K562 (cell line): Measurements from ENCODE around the gene PTAR1. TPM values are rescaled to one million over a fixed set of nuclear protein-coding genes. Genes with fewer than 3 reads are reported as not detected.

ENCODE experiments used
- ATAC-seq: fragments of 200-7000 bp; cut with Tn5 transposase; 3 replicates; pipeline ENCODE4 v1.9.1; 2020; ENCODE audit warnings: moderate library complexity
- BruUV-seq: library from RNA; stranded (reverse); fragments of 400-500 nt; replicated peaks from 2 replicates; lab custom pipeline; 2021; lab: Mats Ljungman, UMichigan
- CTCF ChIA-PET: fragments of 300-600 bp; formaldehyde crosslinking; extraction: SDS; loops from one replicate; lab custom pipeline; 2021; ENCODE audit warnings: low intra/inter-chr PET ratio; lab: Yijun Ruan, JAX
- POLR2A ChIA-PET: fragments of 300-600, 350-650 bp; sonication (Branson Sonifier 250); formaldehyde crosslinking; extraction: SDS; loops from one replicate; lab custom pipeline; 2021; ENCODE audit warnings: antibody characterized with exemption, inconsistent platforms; lab: Yijun Ruan, JAX
- DNase-seq, 4 experiments: peaks; one replicate each; pipeline versions ENCODE4 v3.0.0 to v3.0.0-alpha.2; 2011 to 2018; ENCODE audit warnings: low spot score in 3 of 4, mixed read lengths in 3 of 4; ENCODE audit errors: extremely low read depth in 1 of 4
- FAIRE-seq: peaks from 2 replicates; lab custom pipeline; 2011; peaks lifted over from hg19 to GRCh38; lab: Jason Lieb, UNC
- H2AFZ ChIP-seq: 2 replicates; pipeline ENCODE4 v1.6.0; 2011; ENCODE audit warnings: low read depth, low read length, control low read depth, inconsistent platforms
- H3K27ac ChIP-seq: fragments of 200-600 bp; 3 replicates; pipeline ENCODE4 v1.8.0; 2011; ENCODE audit warnings: low read depth, mild to moderate bottlenecking, control low read depth, inconsistent platforms, low read length, moderate library complexity, mixed read lengths; ENCODE audit errors: extremely low read depth
- H3K27me3 ChIP-seq, 2 experiments: fragments of 300-600 bp in 1 of 2; 2 replicates in 1 of 2; 3 replicates in 1 of 2; pipeline versions ENCODE4 v1.6.0 to v1.8.0; 2011; ENCODE audit warnings: inconsistent platforms in 2 of 2, low read length in 2 of 2, mild to moderate bottlenecking in 1 of 2, mixed read lengths in 1 of 2, moderate library complexity in 1 of 2; ENCODE audit not compliant: control insufficient read depth in 2 of 2, insufficient read depth in 2 of 2
- H3K36me3 ChIP-seq: fragments of 300-600 bp; 3 replicates; pipeline ENCODE4 v1.8.0; 2011; ENCODE audit warnings: mild to moderate bottlenecking, low read length, inconsistent platforms; ENCODE audit not compliant: control insufficient read depth, insufficient read depth
- H3K4me1 ChIP-seq, 2 experiments: fragments of 200-600 bp in 1 of 2; replicated peaks in 1 of 2; 2 replicates in 1 of 2; 3 replicates in 1 of 2; pipeline versions ENCODE4 v1.5.1 to v1.8.0; 2011; ENCODE audit warnings: inconsistent platforms in 2 of 2, low read length in 2 of 2, mild to moderate bottlenecking in 1 of 2, mixed read lengths in 1 of 2, moderate library complexity in 1 of 2; ENCODE audit not compliant: control insufficient read depth in 2 of 2, insufficient read depth in 2 of 2
- H3K4me2 ChIP-seq: 2 replicates; pipeline ENCODE4 v1.6.1; 2011; ENCODE audit warnings: low read length, control low read depth, inconsistent platforms, mixed read lengths; ENCODE audit not compliant: insufficient read depth
- H3K4me3 ChIP-seq: fragments of 200-600 bp; sonication (generic), shearing (Covaris generic); 2 replicates; pipeline ENCODE4 v1.5.1; 2016; ENCODE audit warnings: control low read depth, inconsistent platforms
- H3K79me2 ChIP-seq: fragments of 200-600 bp; 3 replicates; pipeline ENCODE4 v1.8.0; 2011; ENCODE audit warnings: low read length, inconsistent platforms; ENCODE audit not compliant: control insufficient read depth, insufficient read depth
- H3K9ac ChIP-seq, 2 experiments: 2 replicates each; pipeline versions ENCODE4 v1.6.0 to v1.6.1; 2011; ENCODE audit warnings: low read depth in 2 of 2, low read length in 2 of 2, control low read depth in 1 of 2, inconsistent platforms in 1 of 2, mild to moderate bottlenecking in 1 of 2, mixed read lengths in 1 of 2; ENCODE audit not compliant: insufficient read depth in 1 of 2
- H3K9me1 ChIP-seq: one replicate; pipeline ENCODE4 v1.6.0; 2011; ENCODE audit warnings: inconsistent platforms, mild to moderate bottlenecking, low read length, moderate library complexity; ENCODE audit not compliant: control insufficient read depth, insufficient read depth
- H3K9me3 ChIP-seq: replicated peaks from 2 replicates; pipeline ENCODE4 v1.5.1; 2011; ENCODE audit warnings: low read depth, low read length, inconsistent platforms; ENCODE audit not compliant: control insufficient read depth, insufficient read depth
- H4K20me1 ChIP-seq: replicated peaks from 2 replicates; pipeline ENCODE4 v1.6.1; 2011; ENCODE audit warnings: low read length, inconsistent platforms, mixed read lengths; ENCODE audit not compliant: control insufficient read depth, insufficient read depth
- ADNP ChIP-seq: fragments of 200-800 bp; sonication (Bioruptor generic); IDR thresholded peaks from 2 replicates; pipeline ENCODE4 v1.6.1; 2016; ENCODE audit warnings: missing genetic modification characterization, missing compliant biosample characterization
- BDP1 ChIP-seq: IDR thresholded peaks from 3 replicates; pipeline ENCODE4 v1.6.1; 2011; ENCODE audit not compliant: insufficient read length, insufficient read depth
- E2F8 ChIP-seq: fragments of 450-650 bp; IDR thresholded peaks from 2 replicates; pipeline ENCODE4 v1.7.1; 2018; ENCODE audit warnings: mild to moderate bottlenecking, low read depth; ENCODE audit not compliant: partially characterized antibody
- ERF ChIP-seq: fragments of 450-650 bp; formaldehyde crosslinking; IDR thresholded peaks from 2 replicates; pipeline ENCODE4 v1.4.0; 2020; ENCODE audit warnings: mild to moderate bottlenecking, mixed read lengths
- FOSL1 ChIP-seq: fragments of 200-800 bp; sonication (Bioruptor generic); conservative IDR thresholded peaks from 2 replicates; pipeline ENCODE4 v1.6.1; 2016; ENCODE audit warnings: missing genetic modification characterization, missing compliant biosample characterization
- HNRNPH1 ChIP-seq: fragments of 200-400 bp; formaldehyde crosslinking; optimal IDR thresholded peaks from 2 replicates; pipeline ENCODE3; 2017; ENCODE audit warnings: low read depth, mild to moderate bottlenecking, low read length, moderate library complexity
- KLF1 ChIP-seq: fragments of 450-650 bp; IDR thresholded peaks from 2 replicates; pipeline ENCODE4 v1.6.1; 2016; ENCODE audit warnings: missing genetic modification characterization, missing compliant biosample characterization
- MCM2 ChIP-seq: fragments of 450-650 bp; IDR thresholded peaks from 2 replicates; pipeline ENCODE4 v1.6.1; 2017; ENCODE audit warnings: low read depth, mild to moderate bottlenecking
- PHF21A ChIP-seq: fragments of 450-650 bp; IDR thresholded peaks from 2 replicates; pipeline ENCODE4 v1.6.1; 2017; ENCODE audit warnings: low read depth, borderline replicate concordance
- POLR2B ChIP-seq: fragments of 450-650 bp; IDR thresholded peaks from 2 replicates; pipeline ENCODE4 v1.6.1; 2018; ENCODE audit warnings: low read depth; ENCODE audit not compliant: partially characterized antibody
- ZNF134 ChIP-seq: fragments of 250-450 bp; sonication (Bioruptor Pico); conservative IDR thresholded peaks from 2 replicates; pipeline ENCODE4 v1.4.0; 2020
- ZNF398 ChIP-seq: fragments of 250-450 bp; sonication (Bioruptor Pico); IDR thresholded peaks from 2 replicates; pipeline ENCODE4 v1.8.0; 2021; ENCODE audit warnings: moderate library complexity, mild to moderate bottlenecking, inconsistent platforms
- ZNF79 ChIP-seq: fragments of 250-450 bp; sonication (Bioruptor Pico); IDR thresholded peaks from 2 replicates; pipeline ENCODE4 v1.4.0; 2020; ENCODE audit warnings: low read depth, mild to moderate bottlenecking, moderate library complexity
- ZSCAN32 ChIP-seq: fragments of 450-650 bp; formaldehyde crosslinking; IDR thresholded peaks from 2 replicates; pipeline ENCODE4 v1.4.0; 2020; ENCODE audit warnings: mild to moderate bottlenecking, moderate library complexity
- WGBS: fragments of 100-300 bp; shearing (Covaris generic); methylation state at CpG from one replicate; pipeline ENCODE4 v1.1.6; 2016; ENCODE audit warnings: low coverage, mixed read lengths; ENCODE audit not compliant: insufficient coverage; ENCODE audit errors: missing lambda C conversion rate; 5-methylcytosine and 5-hydroxymethylcytosine counted together
- in situ Hi-C: fragments of 300-500 bp; cut with MboI; formaldehyde crosslinking; loops from 4 replicates; pipeline ENCODE4 v1.15.0; 2018; ENCODE audit warnings: inconsistent platforms, mixed read lengths
- intact Hi-C: fragments of 100-400 bp; cut with micrococcal nuclease; formaldehyde crosslinking; loops from 2 replicates; pipeline ENCODE4 v1.14.2; 2022
- polyA plus RNA-seq, 8 experiments: library from polyadenylated mRNA; depleted of rRNA in 4 of 8; stranded (reverse) in 5 of 8; unstranded in 3 of 8; fragments of >200 nt; fragmentation: Nextera tagmentation in 2 of 8; fragmentation: Illumina TruSeq in 1 of 8; extraction: Ambion mirVana in 2 of 8; extraction: Trizol in 1 of 8; gene quantifications; 2 replicates each; pipeline versions ENCODE4 v1.2.1 to v1.2.3, GENCODE V29; 2011 to 2014; ENCODE audit warnings: inconsistent platforms in 1 of 8, missing spikeins in 1 of 8
- total RNA-seq, 7 experiments: library from RNA; depleted of rRNA in 6 of 7; stranded (reverse); fragments of >200 nt in 6 of 7; fragmentation: Illumina TruSeq in 2 of 7; extraction: Trizol in 2 of 7; gene quantifications; 2 replicates each; pipeline versions ENCODE4 v1.2.1 to v1.2.3, GENCODE V29; 2011 to 2021; ENCODE audit warnings: low replicate concordance in 1 of 7

PTAR1 gene
- total and polyA plus RNA-seq, 9 of the 15 experiments (the other 6 are each of a cell fraction or from before 2014, with no cell fraction given): 10.1 to 48.0 (median 28.0) TPM

GRCh38 chr9:69719983-69720382, 39.8 kb downstream of the PTAR1 start:
- no peak for TF ChIP-seq PHF21A
- no peak for TF ChIP-seq BDP1
- no peak for TF ChIP-seq E2F8
- TF ChIP-seq ERF (CRISPR knock-in tag): no peak
- no peak for TF ChIP-seq KLF1
- no peak for TF ChIP-seq HNRNPH1
- TF ChIP-seq ADNP (tag): no peak
- TF ChIP-seq ZNF79 (CRISPR knock-in tag): no peak
- TF ChIP-seq ZNF398 (CRISPR knock-in tag): no peak
- TF ChIP-seq ZNF134 (CRISPR knock-in tag): no peak
- no peak for TF ChIP-seq MCM2
- TF ChIP-seq FOSL1 (tag): no peak
- TF ChIP-seq POLR2B: no peak
- no peak for TF ChIP-seq ZSCAN32 (CRISPR knock-in tag)
- in situ Hi-C loops (no loop called here), intact Hi-C loops (no loop called here)
- DNase-seq: no peak
- Histone ChIP-seq H2AFZ (no peak overlapping the region), H3K4me2 (no peak overlapping the region), H3K79me2 (no peaks in the 10 kb centered on the region), H3K27me3 (no peaks in the 10 kb centered on the region), H3K9me3 (no peaks in the 10 kb centered on the region), H3K4me3 (no peak overlapping the region), H3K36me3 (peaks cover 56% of the 10 kb centered on the region; the same call in 2 of the 3 replicates), H3K4me1 (peaks cover 0 to 8% of the 10 kb centered on the region in 2 experiments; a peak in 2 of 5 replicates), H3K27ac (no peak overlapping the region; the same call in 2 of the 3 replicates), H4K20me1 (no peaks in the 10 kb centered on the region), H3K9me1 (no peaks in the 10 kb centered on the region), H3K9ac (no peak overlapping the region)
- no peak for FAIRE-seq
- WGBS: 56% methylated on average over 2 of the region's 2 CpGs
- ChIA-PET CTCF (no interaction called here), POLR2A (interaction anchor here (2.3 kb wide), 1 partner anchor 10 kb away, joined by 7 read pairs; no protein-coding TSS in a partner anchor)
- BruUV-seq: no TSS peak
- ATAC-seq: no peak
